GM21390 (cell line): ENCODE measurements around the gene METTL13.
A peak's percentile ranks its signal among the peaks of the same experiment; 100 is the strongest.
"Not testable (repeated sequence)": the region's sequence is repeated elsewhere in the genome, so short reads cannot be mapped to it uniquely, and the experiment has no call there.

ENCODE experiments used
- ATAC-seq: cut with Tn5 transposase; IDR thresholded peaks from one replicate; pipeline ENCODE4 v1.9.1; 2021; ENCODE audit not compliant: unreplicated experiment

The METTL13 gene

GRCh38 chr1:171763764-171764163 is 17.7 kb upstream of the METTL13 start:
- ATAC-seq: no peak

- ATAC-seq: no peak
These were observed 12.3 kb upstream of the METTL13 start for GRCh38 chr1:171769171-171769570.

GRCh38 chr1:171769754-171770153 is 11.7 kb upstream of the METTL13 start:
- no peak for ATAC-seq

GRCh38 chr1:171772312-171772711 is 9.1 kb upstream of the METTL13 start:
- ATAC-seq: peak; percentile 74

GRCh38 chr1:171780583-171781175 is 781 bp upstream of the METTL13 start:
- ATAC-seq: no peak

GRCh38 chr1:171783816-171784530 is 2.5 kb downstream of the METTL13 start:
- ATAC-seq: no peak

GRCh38 chr1:171784784-171785183 is 3.3 kb downstream of the METTL13 start:
- peak; percentile 23 for ATAC-seq

- ATAC-seq: no peak
These were observed 4.3 kb downstream of the METTL13 start for GRCh38 chr1:171785766-171786165.

GRCh38 chr1:171786534-171786933 is 5.1 kb downstream of the METTL13 start:
- no peak for ATAC-seq

- no peak for ATAC-seq
These were observed 6.4 kb downstream of the METTL13 start for GRCh38 chr1:171787686-171788480.

- ATAC-seq: no peak
These were observed 7.2 kb downstream of the METTL13 start for GRCh38 chr1:171788696-171789095.

- ATAC-seq: no peak
These were observed 8.9 kb downstream of the METTL13 start for GRCh38 chr1:171790318-171790717.

GRCh38 chr1:171792656-171793369 is 11.4 kb downstream of the METTL13 start:
- no peak for ATAC-seq

- no peak for ATAC-seq
These were observed 12.2 kb downstream of the METTL13 start for GRCh38 chr1:171793636-171794035.

- ATAC-seq: no peak
These were observed 12.6 kb downstream of the METTL13 start for GRCh38 chr1:171794085-171794484.

GRCh38 chr1:171796592-171796991 is 15.1 kb downstream of the METTL13 start:
- ATAC-seq: no peak

GRCh38 chr1:171798311-171798710 is 16.9 kb downstream of the METTL13 start:
- no peak for ATAC-seq

GRCh38 chr1:171798765-171799164 is 17.3 kb downstream of the METTL13 start:
- ATAC-seq: no peak

GRCh38 chr1:171799166-171799565 is 17.7 kb downstream of the METTL13 start:
- no peak for ATAC-seq

GRCh38 chr1:171799698-171800097 is 18.2 kb downstream of the METTL13 start:
- ATAC-seq: not testable (repeated sequence)

GRCh38 chr1:171800342-171800741 is 18.9 kb downstream of the METTL13 start:
- no peak for ATAC-seq
